ENCODE results near the gene ACAN. TPM values are rescaled to one million over a fixed set of nuclear protein-coding genes. Genes with fewer than 3 reads are reported as not detected.

Gene ACAN
- total and polyA plus RNA-seq, 10 of the 15 experiments (the other 5 are each of a cell fraction or from before 2014, with no cell fraction given): not detected

DNA sequence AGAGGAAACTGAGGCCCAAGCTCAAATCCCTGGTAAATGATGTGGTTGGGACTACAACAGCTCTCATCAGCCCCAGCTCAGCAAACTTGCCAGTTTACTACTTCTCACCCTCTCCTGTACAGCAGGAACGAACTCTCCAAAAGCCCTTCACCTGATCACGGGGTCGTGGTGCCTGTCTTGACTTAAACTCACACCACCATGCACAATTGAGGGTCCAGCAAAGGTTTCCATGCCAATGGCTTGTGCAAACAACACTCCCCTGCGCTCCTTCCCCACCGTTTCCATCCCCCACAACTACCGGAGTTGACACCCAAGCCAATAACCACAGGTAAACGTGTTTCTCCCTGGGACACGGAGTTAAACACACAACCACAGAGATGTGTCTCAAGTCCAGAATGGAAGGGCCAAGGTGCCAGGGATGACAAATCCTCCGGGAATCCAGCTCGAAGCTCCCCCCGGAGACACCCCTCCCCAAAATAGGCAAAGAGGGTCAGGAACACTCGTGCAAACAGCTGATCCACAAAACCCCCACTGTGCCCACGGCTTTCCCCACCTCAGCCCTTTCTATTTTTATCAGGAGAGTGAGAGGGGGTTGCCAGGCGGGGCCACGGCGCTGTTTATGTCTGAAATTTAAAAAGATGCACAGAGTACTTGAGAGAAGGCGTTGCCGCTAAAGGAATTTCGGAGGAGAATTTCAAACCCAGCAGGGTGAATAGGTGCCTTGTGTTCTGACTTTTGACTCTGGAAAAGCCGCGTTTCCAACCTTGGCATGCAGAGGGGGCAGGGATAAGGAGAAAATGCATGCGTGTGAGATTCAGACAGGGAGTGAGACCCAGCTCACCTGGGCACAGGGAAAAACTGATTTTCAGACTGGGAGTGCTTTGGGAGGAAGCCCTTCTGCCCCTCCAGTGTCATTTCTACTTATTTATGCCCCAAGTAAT, 10.6 kb upstream of the ACAN start (continued):
- no peak for TF ChIP-seq ZBTB11 (CRISPR knock-in tag; IDR thresholded peaks at IDR 0.05)
- no peak for TF ChIP-seq MTA3 (IDR thresholded peaks at IDR 0.05; ENCODE audit: borderline replicate concordance, low read length)

GRCh38 chr15:88794001-88794400, 9.2 kb upstream of the ACAN start:
- H4K20me1 ChIP-seq (ENCODE audit: control insufficient read depth, insufficient read depth): no peaks in the 10 kb centered on the region
- no peaks in the 10 kb centered on the region for H3K4me1 ChIP-seq (ENCODE audit: control insufficient read depth, insufficient read depth, low read length)
- FAIRE-seq: no peak
- H3K4me3 ChIP-seq: no peak overlapping the region
- H3K4me2 ChIP-seq (ENCODE audit: control insufficient read depth, insufficient read depth): no peak overlapping the region
- H3K9me3 ChIP-seq (replicated peaks; ENCODE audit: control insufficient read depth, insufficient read depth, low read length): no peaks in the 10 kb centered on the region
- peaks cover 3 to 4% of the 10 kb centered on the region in 2 experiments; a peak in 2 of 4 replicates for H3K27me3 ChIP-seq (replicated peaks in 1 of 2; ENCODE audit: control insufficient read depth in 2 of 2, insufficient read depth in 2 of 2, low read length in 1 of 2)
- ChIA-PET CTCF (no interaction called here), RAD21 (ENCODE audit: unreplicated experiment) (no interaction called here), POLR2A (no interaction called here), SMC1A (ENCODE audit: uncharacterized antibody, unreplicated experiment) (no interaction called here)
- H3K36me3 ChIP-seq (ENCODE audit: control insufficient read depth in 2 of 2, insufficient read depth in 2 of 2, low read length in 1 of 2): no peaks in the 10 kb centered on the region
- no peak for DNase-seq (ENCODE audit: low read depth, low spot score)
- WGBS (ENCODE audit: insufficient coverage, insufficient replicate concordance, low lambda C conversion rate, missing lambda C conversion rate): 52% methylated on average over 5 of the region's 5 CpGs
- intact Hi-C loops (cut with micrococcal nuclease; ENCODE audit: unreplicated experiment): no loop called here
- H2AFZ ChIP-seq (ENCODE audit: control insufficient read depth, low read depth, low read length): no peak overlapping the region
- no peak overlapping the region for H3K27ac ChIP-seq (ENCODE audit: control insufficient read depth, insufficient read depth)
- in situ Hi-C loops (cut with MboI): no loop called here
- no peak overlapping the region for H3K9ac ChIP-seq (ENCODE audit: control insufficient read depth, insufficient read depth, low read length)
- no peaks in the 10 kb centered on the region for H3K79me2 ChIP-seq (ENCODE audit: control insufficient read depth, insufficient read depth, low read length)
- no peak for ATAC-seq
- no TSS peak for BruUV-seq (replicated peaks)
- TF ChIP-seq BHLHE40 (IDR thresholded peaks at IDR 0.05; ENCODE audit: borderline replicate concordance in 1 of 2, low read depth in 2 of 2, low read length in 1 of 2) (no peak), CHD2 (IDR thresholded peaks at IDR 0.05; ENCODE audit: borderline replicate concordance, low read depth, low read length) (no peak), CBFB (IDR thresholded peaks at IDR 0.05; ENCODE audit: low read depth) (no peak), KDM1A (IDR thresholded peaks at IDR 0.05; ENCODE audit: borderline replicate concordance) (no peak), PAX8 (IDR thresholded peaks at IDR 0.05) (no peak), SMAD1 (IDR thresholded peaks at IDR 0.05; ENCODE audit: low read depth, partially characterized antibody) (no peak), MTA3 (IDR thresholded peaks at IDR 0.05; ENCODE audit: borderline replicate concordance, low read length) (no peak), EGR1 (IDR thresholded peaks at IDR 0.05; ENCODE audit: borderline replicate concordance in 1 of 2, low read depth in 2 of 2, low read length in 2 of 2) (no peak), STAT3 (IDR thresholded peaks at IDR 0.05; ENCODE audit: low read depth, low read length) (no peak)
- TF ChIP-seq, protein P1, sequence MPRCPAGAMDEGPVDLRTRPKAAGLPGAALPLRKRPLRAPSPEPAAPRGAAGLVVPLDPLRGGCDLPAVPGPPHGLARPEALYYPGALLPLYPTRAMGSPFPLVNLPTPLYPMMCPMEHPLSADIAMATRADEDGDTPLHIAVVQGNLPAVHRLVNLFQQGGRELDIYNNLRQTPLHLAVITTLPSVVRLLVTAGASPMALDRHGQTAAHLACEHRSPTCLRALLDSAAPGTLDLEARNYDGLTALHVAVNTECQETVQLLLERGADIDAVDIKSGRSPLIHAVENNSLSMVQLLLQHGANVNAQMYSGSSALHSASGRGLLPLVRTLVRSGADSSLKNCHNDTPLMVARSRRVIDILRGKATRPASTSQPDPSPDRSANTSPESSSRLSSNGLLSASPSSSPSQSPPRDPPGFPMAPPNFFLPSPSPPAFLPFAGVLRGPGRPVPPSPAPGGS (IDR thresholded peaks at IDR 0.05; ENCODE audit: borderline replicate concordance, insufficient read depth, low read depth, low read length, poor library complexity, severe bottlenecking): no peak
- TF ChIP-seq, protein P2, sequence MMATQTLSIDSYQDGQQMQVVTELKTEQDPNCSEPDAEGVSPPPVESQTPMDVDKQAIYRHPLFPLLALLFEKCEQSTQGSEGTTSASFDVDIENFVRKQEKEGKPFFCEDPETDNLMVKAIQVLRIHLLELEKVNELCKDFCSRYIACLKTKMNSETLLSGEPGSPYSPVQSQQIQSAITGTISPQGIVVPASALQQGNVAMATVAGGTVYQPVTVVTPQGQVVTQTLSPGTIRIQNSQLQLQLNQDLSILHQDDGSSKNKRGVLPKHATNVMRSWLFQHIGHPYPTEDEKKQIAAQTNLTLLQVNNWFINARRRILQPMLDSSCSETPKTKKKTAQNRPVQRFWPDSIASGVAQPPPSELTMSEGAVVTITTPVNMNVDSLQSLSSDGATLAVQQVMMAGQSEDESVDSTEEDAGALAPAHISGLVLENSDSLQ (IDR thresholded peaks at IDR 0.05): no peak

All from GM12878 (cell line).